H7 (cell line): ENCODE results near the gene DNAJA3. TPM values are rescaled to one million over a fixed set of nuclear protein-coding genes. Genes with fewer than 3 reads are reported as not detected.

Experiments used
- total RNA-seq: library from RNA; depleted of rRNA; stranded (reverse); fragments of >200 nt; shearing (Covaris generic); gene quantifications from 2 replicates; pipeline ENCODE4 v1.2.3, GENCODE V29; 2014; rRNA removed

DNAJA3 gene
- total RNA-seq, 1 experiment from 2014 or later, result 85.5 TPM

Other genes with a start within 250 kb of the DNAJA3 start
- 0.07 TPM in 1 of 2 replicates, not detected in the other for gene SRL, start 183.8 kb upstream of the DNAJA3 start, total RNA-seq
- 34.7 and 45.0 TPM in 2 replicates for gene TFAP4, start 152.8 kb upstream of the DNAJA3 start, total RNA-seq
- gene GLIS2, start 109.8 kb upstream of the DNAJA3 start, total RNA-seq, result 1.5 and 2.7 TPM in 2 replicates
- 92.3 and 115 TPM in 2 replicates for gene PAM16, start 74.5 kb upstream of the DNAJA3 start, total RNA-seq
- 3.7 and 4.6 TPM in 2 replicates for gene VASN, start 54.0 kb upstream of the DNAJA3 start, total RNA-seq
- 37.9 and 45.5 TPM in 2 replicates for gene CORO7, start 9.3 kb upstream of the DNAJA3 start, total RNA-seq
- 85.4 and 102 TPM in 2 replicates for gene NMRAL1, start 48.8 kb downstream of the DNAJA3 start, total RNA-seq
- 44.9 and 54.1 TPM in 2 replicates for gene HMOX2, start 50.5 kb downstream of the DNAJA3 start, total RNA-seq
- gene CDIP1, start 112.9 kb downstream of the DNAJA3 start, total RNA-seq, result 32.1 and 36.0 TPM in 2 replicates
- gene C16orf96, start 130.5 kb downstream of the DNAJA3 start, total RNA-seq, result 0.38 and 0.41 TPM in 2 replicates
- 21.4 and 26.8 TPM in 2 replicates for gene UBALD1, start 189.0 kb downstream of the DNAJA3 start, total RNA-seq
- gene MGRN1, start 199.0 kb downstream of the DNAJA3 start, total RNA-seq, result 35.6 and 42.8 TPM in 2 replicates